Parathyroid adenoma (tissue), 2 donors: ENCODE data around the gene BTRC.
"Not testable (repeated sequence)": the region's sequence is repeated elsewhere in the genome, so short reads cannot be mapped to it uniquely, and the experiment has no call there.

Source experiments
- H2AFZ ChIP-seq: fragments of 300-600 bp; sonication (generic); one replicate; pipeline ENCODE4 v1.7.0; 2017; ENCODE audit warnings: antibody characterized with exemption, mild to moderate bottlenecking
- H3K27ac ChIP-seq: fragments of 300-600 bp; sonication (generic); one replicate; pipeline ENCODE4 v1.7.0; 2017
- H3K27me3 ChIP-seq: fragments of 300-600 bp; sonication (generic); one replicate; pipeline ENCODE4 v1.7.0; 2017; ENCODE audit warnings: low read length; ENCODE audit not compliant: control insufficient read depth, insufficient read depth
- H3K36me3 ChIP-seq: fragments of 300-600 bp; sonication (generic); one replicate; pipeline ENCODE4 v1.7.0; 2017; ENCODE audit warnings: low read length; ENCODE audit not compliant: control insufficient read depth, insufficient read depth
- H3K4me1 ChIP-seq: fragments of 300-600 bp; sonication (generic); one replicate; pipeline ENCODE4 v1.7.0; 2017; ENCODE audit warnings: control low read depth
- H3K4me2 ChIP-seq: fragments of 300-600 bp; sonication (generic); one replicate; pipeline ENCODE4 v1.7.0; 2017; ENCODE audit warnings: low read length
- H3K4me3 ChIP-seq: fragments of 300-600 bp; sonication (generic); one replicate; pipeline ENCODE4 v1.7.0; 2017; ENCODE audit warnings: low read depth, low read length
- H3K79me2 ChIP-seq: fragments of 300-600 bp; sonication (generic); one replicate; pipeline ENCODE4 v1.7.0; 2017; ENCODE audit warnings: control low read depth
- H3K9ac ChIP-seq: fragments of 300-600 bp; sonication (generic); one replicate; pipeline ENCODE4 v1.7.0; 2017; ENCODE audit warnings: mild to moderate bottlenecking
- H3K9me3 ChIP-seq: fragments of 300-600 bp; sonication (generic); one replicate; pipeline ENCODE4 v1.7.0; 2017; ENCODE audit warnings: low read length; ENCODE audit not compliant: control insufficient read depth
- CTCF ChIP-seq: fragments of 300-600 bp; sonication (generic); IDR thresholded peaks from one replicate; pipeline ENCODE4 v1.7.0; 2017; ENCODE audit warnings: antibody characterized with exemption, mild to moderate bottlenecking
- donor health status: primary hyperparathyroidism.

BTRC gene

GRCh38 chr10:101341438-101341837 is 12.5 kb upstream of the BTRC start:
- H3K4me3 ChIP-seq = no peak overlapping the region
- H3K4me1 ChIP-seq = no peaks in the 10 kb centered on the region
- H3K9ac ChIP-seq = no peak overlapping the region
- no peaks in the 10 kb centered on the region for H3K9me3 ChIP-seq
- TF ChIP-seq CTCF = no peak
- no peaks in the 10 kb centered on the region for H3K79me2 ChIP-seq
- no peaks in the 10 kb centered on the region for H3K36me3 ChIP-seq
- no peak overlapping the region for H3K4me2 ChIP-seq
- no peak overlapping the region for H2AFZ ChIP-seq
- no peaks in the 10 kb centered on the region for H3K27me3 ChIP-seq
- H3K27ac ChIP-seq = no peak overlapping the region

- no peaks in the 10 kb centered on the region for H3K4me1 ChIP-seq
- no peak overlapping the region for H3K4me3 ChIP-seq
- H3K9me3 ChIP-seq = no peaks in the 10 kb centered on the region
- H3K27me3 ChIP-seq = no peaks in the 10 kb centered on the region
- H3K27ac ChIP-seq = no peak overlapping the region
- TF ChIP-seq CTCF = no peak
- no peaks in the 10 kb centered on the region for H3K79me2 ChIP-seq
- no peak overlapping the region for H3K4me2 ChIP-seq
- H3K36me3 ChIP-seq = no peaks in the 10 kb centered on the region
- no peak overlapping the region for H2AFZ ChIP-seq
- H3K9ac ChIP-seq = no peak overlapping the region
Observed at GRCh38 chr10:101346177-101346576, 7.8 kb upstream of the BTRC start.

GRCh38 chr10:101351017-101351416 is 2.9 kb upstream of the BTRC start:
- H3K9me3 ChIP-seq = no peaks in the 10 kb centered on the region
- no peak overlapping the region for H2AFZ ChIP-seq
- H3K36me3 ChIP-seq = no peaks in the 10 kb centered on the region
- H3K27me3 ChIP-seq = no peaks in the 10 kb centered on the region
- no peak overlapping the region for H3K4me2 ChIP-seq
- peaks cover 4% of the 10 kb centered on the region for H3K4me1 ChIP-seq
- H3K4me3 ChIP-seq = no peak overlapping the region
- H3K79me2 ChIP-seq = no peaks in the 10 kb centered on the region
- H3K27ac ChIP-seq = no peak overlapping the region
- no peak overlapping the region for H3K9ac ChIP-seq
- no peak for TF ChIP-seq CTCF

- no peaks in the 10 kb centered on the region for H3K27me3 ChIP-seq
- H3K4me3 ChIP-seq = no peak overlapping the region
- H3K4me2 ChIP-seq = no peak overlapping the region
- H3K9ac ChIP-seq = no peak overlapping the region
- H2AFZ ChIP-seq = peak overlapping the region; percentile 28
- H3K27ac ChIP-seq = no peak overlapping the region
- H3K4me1 ChIP-seq = peaks cover 4% of the 10 kb centered on the region
- no peaks in the 10 kb centered on the region for H3K36me3 ChIP-seq
- H3K9me3 ChIP-seq = no peaks in the 10 kb centered on the region
- peaks cover 3% of the 10 kb centered on the region for H3K79me2 ChIP-seq
- TF ChIP-seq CTCF = no peak
Observed at GRCh38 chr10:101351477-101351876, 2.5 kb upstream of the BTRC start.

GRCh38 chr10:101352857-101353256 is 1.1 kb upstream of the BTRC start:
- not testable (repeated sequence) for H3K9ac ChIP-seq, H3K4me3 ChIP-seq, H3K9me3 ChIP-seq, H3K27ac ChIP-seq, H3K4me1 ChIP-seq, H3K27me3 ChIP-seq, H2AFZ ChIP-seq, H3K4me2 ChIP-seq, H3K36me3 ChIP-seq
- peaks cover 12% of the 10 kb centered on the region for H3K79me2 ChIP-seq
